IPS-15b (cell line): ENCODE results near the gene CLCA2.
A peak's percentile ranks its signal among the peaks of the same experiment; 100 is the strongest.

Experiments
- H3K27me3 ChIP-seq: one replicate; pipeline ENCODE4 v1.6.1; 2013; ENCODE audit warnings: low read length; ENCODE audit not compliant: control insufficient read depth, insufficient read depth
- H3K36me3 ChIP-seq: one replicate; pipeline ENCODE4 v1.6.1; 2013; ENCODE audit warnings: low read length; ENCODE audit not compliant: control insufficient read depth, insufficient read depth
- H3K4me1 ChIP-seq: one replicate; pipeline ENCODE4 v1.6.1; 2013; ENCODE audit warnings: mild to moderate bottlenecking, low read length; ENCODE audit not compliant: control insufficient read depth, insufficient read depth
- H3K4me3 ChIP-seq: one replicate; pipeline ENCODE4 v1.5.1; 2013; ENCODE audit warnings: low read depth, low read length
- H3K9ac ChIP-seq: one replicate; pipeline ENCODE4 v1.6.1; 2013; ENCODE audit warnings: low read depth, mild to moderate bottlenecking, low read length
- H3K9me3 ChIP-seq: one replicate; pipeline ENCODE4 v1.6.1; 2013; ENCODE audit warnings: mild to moderate bottlenecking, low read length; ENCODE audit not compliant: control insufficient read depth, insufficient read depth

CLCA2 gene

GRCh38 chr1:86396498-86396890 is 27.5 kb upstream of the CLCA2 start:
- no peaks in the 10 kb centered on the region for H3K9me3 ChIP-seq
- peak overlapping the region; percentile 87 for H3K4me3 ChIP-seq
- no peaks in the 10 kb centered on the region for H3K27me3 ChIP-seq
- no peaks in the 10 kb centered on the region for H3K4me1 ChIP-seq
- H3K36me3 ChIP-seq: no peaks in the 10 kb centered on the region
- H3K9ac ChIP-seq: no peak overlapping the region

DNA sequence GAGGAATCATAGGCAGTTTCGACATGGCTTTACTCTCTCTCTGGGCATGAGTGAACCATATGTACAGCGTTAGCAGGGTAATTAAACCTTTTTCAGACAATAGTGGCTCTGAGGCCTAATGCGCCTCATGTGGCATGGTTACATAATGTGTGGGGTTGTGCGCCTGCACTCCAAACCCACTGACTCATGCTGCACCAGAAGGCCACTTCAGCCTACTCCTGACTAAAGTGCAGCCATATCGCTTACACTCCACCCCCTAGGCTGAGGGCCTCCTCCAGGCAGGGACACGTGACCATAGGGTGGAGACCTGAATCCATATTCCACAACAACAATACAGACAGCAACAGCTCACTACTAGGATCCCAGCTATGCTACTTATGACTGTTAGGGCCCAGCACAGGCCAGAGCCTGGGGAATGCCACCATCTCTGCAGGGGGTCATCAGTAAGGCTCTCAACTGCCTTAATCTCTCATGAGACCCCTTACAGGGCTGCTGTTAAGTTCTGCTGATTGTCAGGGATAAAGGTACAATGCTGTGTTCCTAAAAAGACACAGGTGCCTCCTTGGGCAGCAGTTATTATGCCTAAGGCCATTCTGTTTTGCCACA is 14.5 kb upstream of the CLCA2 start:
- no peaks in the 10 kb centered on the region for H3K36me3 ChIP-seq
- H3K4me3 ChIP-seq: no peak overlapping the region
- H3K4me1 ChIP-seq: peaks cover 3% of the 10 kb centered on the region

DNA sequence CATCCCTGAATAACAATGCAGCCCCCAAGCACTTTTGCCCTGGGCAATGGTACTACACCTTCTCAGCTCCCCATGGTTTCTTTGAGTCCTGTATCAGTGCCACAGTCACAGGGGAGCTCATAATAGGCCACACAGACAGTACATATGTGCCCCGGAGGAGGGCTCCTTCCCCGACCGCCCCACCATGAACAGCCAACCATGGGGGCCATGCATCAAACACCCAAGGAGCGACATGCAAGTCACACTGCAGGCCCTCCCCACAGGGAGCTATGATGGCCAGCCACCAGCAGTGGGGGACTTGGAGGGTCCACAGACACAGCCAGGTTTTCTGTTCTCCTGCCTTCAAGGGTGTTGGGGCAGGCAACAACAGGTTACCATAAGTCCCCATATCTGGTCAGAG is 13.1 kb upstream of the CLCA2 start:
- Histone ChIP-seq H3K9ac (no peak overlapping the region), H3K27me3 (no peaks in the 10 kb centered on the region), H3K36me3 (no peaks in the 10 kb centered on the region), H3K9me3 (no peaks in the 10 kb centered on the region), H3K4me1 (peaks cover 3% of the 10 kb centered on the region), H3K4me3 (no peak overlapping the region)

More for the DNA sequence above, 14.5 kb upstream of the CLCA2 start:
- H3K9ac ChIP-seq: no peak overlapping the region
- no peaks in the 10 kb centered on the region for H3K27me3 ChIP-seq
- no peaks in the 10 kb centered on the region for H3K9me3 ChIP-seq

GRCh38 chr1:86416343-86416742 is 7.6 kb upstream of the CLCA2 start:
- Histone ChIP-seq H3K4me1 (no peaks in the 10 kb centered on the region), H3K36me3 (no peaks in the 10 kb centered on the region), H3K9ac (no peak overlapping the region), H3K9me3 (no peaks in the 10 kb centered on the region), H3K4me3 (no peak overlapping the region), H3K27me3 (no peaks in the 10 kb centered on the region)

DNA sequence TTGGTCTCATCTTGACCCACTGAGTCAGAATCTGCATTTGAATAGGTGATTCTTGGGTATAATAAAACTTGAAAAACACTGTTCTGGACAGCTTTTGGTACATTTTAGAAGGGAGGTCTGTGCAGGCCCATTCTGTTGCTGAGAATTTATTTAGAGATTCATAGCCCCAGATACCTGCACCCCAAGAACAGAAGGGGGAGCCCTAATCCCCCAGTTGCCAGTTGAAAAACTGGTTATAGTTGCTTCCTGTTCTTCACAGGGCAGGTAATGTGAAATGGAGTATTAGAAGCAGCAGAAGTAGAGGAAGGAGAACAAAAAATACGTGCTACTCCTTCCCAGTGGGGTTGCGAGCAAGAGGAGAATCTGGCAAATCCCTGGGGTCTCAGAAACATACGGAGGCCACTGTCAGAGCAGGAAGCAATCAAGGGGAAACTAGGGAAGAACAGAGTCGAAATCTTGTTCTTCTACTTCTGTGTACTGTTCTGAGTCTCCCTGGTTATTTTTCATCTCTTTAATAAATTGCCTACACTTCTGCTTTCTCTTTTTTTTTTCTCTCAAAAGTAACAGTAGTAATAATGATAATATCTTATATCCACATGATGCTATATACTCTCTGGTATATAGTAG is 4.6 kb upstream of the CLCA2 start:
- Histone ChIP-seq H3K9me3 (no peaks in the 10 kb centered on the region), H3K4me3 (no peak overlapping the region), H3K36me3 (no peaks in the 10 kb centered on the region), H3K4me1 (no peaks in the 10 kb centered on the region), H3K27me3 (no peaks in the 10 kb centered on the region), H3K9ac (no peak overlapping the region)

GRCh38 chr1:86421601-86422280 is 2.2 kb upstream of the CLCA2 start:
- Histone ChIP-seq H3K9ac (no peak overlapping the region), H3K27me3 (no peaks in the 10 kb centered on the region), H3K36me3 (no peaks in the 10 kb centered on the region), H3K4me3 (no peak overlapping the region), H3K4me1 (no peaks in the 10 kb centered on the region), H3K9me3 (no peaks in the 10 kb centered on the region)

GRCh38 chr1:86423473-86423872 is 498 bp upstream of the CLCA2 start:
- Histone ChIP-seq H3K9ac (no peak overlapping the region), H3K4me1 (no peaks in the 10 kb centered on the region), H3K9me3 (no peaks in the 10 kb centered on the region), H3K36me3 (no peaks in the 10 kb centered on the region), H3K4me3 (no peak overlapping the region), H3K27me3 (no peaks in the 10 kb centered on the region)

DNA sequence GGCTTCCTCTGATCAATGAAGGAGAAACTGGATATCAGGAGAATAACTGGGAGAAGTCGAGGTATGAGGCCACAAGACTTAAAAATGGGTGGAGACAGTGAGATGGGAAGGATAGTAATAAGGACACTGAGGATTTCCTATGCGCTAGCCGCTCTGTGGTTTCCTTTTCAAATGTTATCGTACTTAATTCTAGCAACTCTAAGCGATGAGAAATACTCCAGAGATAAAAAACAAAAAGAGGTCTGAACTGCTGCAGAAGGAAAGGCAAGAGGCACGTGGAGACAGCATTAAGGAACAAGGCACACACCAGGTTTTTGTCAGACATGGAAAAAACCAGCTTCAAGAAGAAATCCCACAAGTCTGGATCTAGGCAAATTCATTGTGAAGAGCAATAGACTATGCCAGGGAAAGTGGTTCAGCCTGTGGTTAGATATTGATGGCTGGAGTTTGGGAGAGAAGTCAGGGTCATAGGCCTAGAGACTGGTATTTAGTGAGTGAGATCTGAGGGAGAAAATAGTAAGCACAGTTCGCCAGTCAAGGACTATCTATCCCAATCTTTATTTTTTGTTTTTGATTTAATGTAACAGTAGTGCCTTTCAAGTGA is 5.3 kb downstream of the CLCA2 start:
- Histone ChIP-seq H3K4me1 (no peaks in the 10 kb centered on the region), H3K4me3 (no peak overlapping the region), H3K9ac (no peak overlapping the region), H3K36me3 (no peaks in the 10 kb centered on the region), H3K9me3 (no peaks in the 10 kb centered on the region), H3K27me3 (no peaks in the 10 kb centered on the region)

- H3K4me3 ChIP-seq: no peak overlapping the region
- H3K9ac ChIP-seq: no peak overlapping the region
- no peaks in the 10 kb centered on the region for H3K4me1 ChIP-seq
- no peaks in the 10 kb centered on the region for H3K9me3 ChIP-seq
- no peaks in the 10 kb centered on the region for H3K36me3 ChIP-seq
- no peaks in the 10 kb centered on the region for H3K27me3 ChIP-seq
Measured at GRCh38 chr1:86429835-86430234, 5.9 kb downstream of the CLCA2 start.

DNA sequence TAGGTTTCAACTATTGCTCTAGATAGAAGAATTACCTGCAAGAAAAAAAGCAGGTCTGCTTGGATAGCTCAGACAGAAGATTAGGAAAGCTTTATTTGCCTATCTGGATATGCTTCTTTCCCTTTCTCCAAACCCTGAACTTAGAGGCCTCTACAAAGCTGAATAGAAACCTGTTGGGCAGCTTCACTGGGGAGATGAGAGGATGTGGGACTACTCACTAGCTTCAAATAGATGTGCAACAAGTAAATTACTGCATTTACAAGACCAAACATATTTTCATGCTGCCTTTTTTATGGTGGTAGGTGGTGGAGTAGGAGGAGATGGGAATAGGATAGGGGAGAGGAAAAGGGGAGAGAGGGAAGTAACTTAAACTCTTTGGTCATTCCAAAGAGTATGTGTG is 6.4 kb downstream of the CLCA2 start:
- no peaks in the 10 kb centered on the region for H3K9me3 ChIP-seq
- H3K4me1 ChIP-seq: no peaks in the 10 kb centered on the region
- H3K27me3 ChIP-seq: no peaks in the 10 kb centered on the region
- no peak overlapping the region for H3K4me3 ChIP-seq
- no peaks in the 10 kb centered on the region for H3K36me3 ChIP-seq
- H3K9ac ChIP-seq: no peak overlapping the region

DNA sequence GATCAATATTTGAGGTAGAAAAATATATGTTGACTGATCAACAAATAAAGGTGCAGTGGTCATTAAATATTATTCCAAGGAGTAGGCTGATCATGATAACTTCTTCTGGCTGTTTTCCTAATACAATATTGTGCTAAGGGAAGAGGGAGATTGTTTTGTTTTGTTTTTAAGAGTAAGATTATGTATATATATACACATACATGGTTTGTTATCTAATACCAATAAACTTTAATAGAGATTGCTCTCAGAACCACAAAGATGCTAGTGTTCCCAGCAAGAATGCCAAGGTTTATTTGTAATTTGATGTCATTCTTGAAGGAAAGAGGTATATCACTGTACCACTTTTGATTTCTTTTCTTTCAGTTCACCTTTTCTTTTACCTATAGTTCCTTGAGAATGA is 10.1 kb downstream of the CLCA2 start:
- no peaks in the 10 kb centered on the region for H3K27me3 ChIP-seq
- no peaks in the 10 kb centered on the region for H3K9me3 ChIP-seq
- no peaks in the 10 kb centered on the region for H3K4me1 ChIP-seq
- no peak overlapping the region for H3K4me3 ChIP-seq
- no peak overlapping the region for H3K9ac ChIP-seq
- H3K36me3 ChIP-seq: no peaks in the 10 kb centered on the region

DNA sequence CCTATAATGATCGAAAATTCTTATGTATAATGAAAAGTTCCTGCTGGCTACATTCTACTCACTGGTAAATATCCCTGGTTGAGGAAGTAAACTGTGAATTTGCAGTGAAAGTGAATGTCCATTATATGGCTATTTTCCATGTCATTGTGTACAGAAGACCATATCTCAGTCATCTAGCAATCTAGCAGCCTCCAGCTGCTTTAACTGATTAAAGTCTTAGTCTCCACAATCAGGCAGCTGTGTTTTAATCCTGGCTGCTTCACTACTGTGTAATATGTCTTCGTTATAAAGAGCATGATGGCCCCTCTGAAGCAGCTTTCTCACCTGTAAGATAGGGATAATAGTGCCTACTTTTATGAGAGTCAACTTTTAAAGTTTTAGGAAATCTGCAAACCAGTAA is 11.4 kb downstream of the CLCA2 start:
- no peak overlapping the region for H3K4me3 ChIP-seq

More for the DNA sequence above, 11.4 kb downstream of the CLCA2 start:
- no peak overlapping the region for H3K9ac ChIP-seq
- H3K4me1 ChIP-seq: no peaks in the 10 kb centered on the region
- no peaks in the 10 kb centered on the region for H3K9me3 ChIP-seq
- no peaks in the 10 kb centered on the region for H3K36me3 ChIP-seq
- no peaks in the 10 kb centered on the region for H3K27me3 ChIP-seq
